H1 (cell line): ENCODE data around the gene NUP210L. TPM values are rescaled to one million over a fixed set of nuclear protein-coding genes. Genes with fewer than 3 reads are reported as not detected.

Experiments
- CHD2 ChIP-seq: IDR thresholded peaks from 2 replicates; pipeline ENCODE4 v1.6.1; 2012; ENCODE audit warnings: low read length, improper control_type of control experiment
- NRF1 ChIP-seq: IDR thresholded peaks from 2 replicates; pipeline ENCODE4 v1.6.1; 2011; ENCODE audit warnings: mild to moderate bottlenecking, low read depth, low read length, improper control_type of control experiment
- POLR2AphosphoS5 ChIP-seq: IDR thresholded peaks from 2 replicates; pipeline ENCODE4 v1.6.1; 2011; ENCODE audit warnings: low read depth, low read length
- polyA plus RNA-seq, 7 experiments: library from polyadenylated mRNA; depleted of rRNA in 3 of 7; stranded (reverse) in 5 of 7; unstranded in 2 of 7; fragments of >200 nt in 5 of 7; fragments of 200-250 nt in 2 of 7; gene quantifications; 1 replicate in 5 of 7; 2 replicates in 1 of 7; 4 replicates in 1 of 7; pipeline versions ENCODE4 v1.2.1 to v1.2.3, GENCODE V29; 2011 to 2013; ENCODE audit warnings: missing spikeins in 2 of 7, mixed read lengths in 2 of 7
- total RNA-seq: library from RNA; stranded (reverse); fragmentation: NEBNext Ultra II Directional; extraction: Animal tissue kit (Norgen Biotek cat#: 25700); gene quantifications from 2 replicates; pipeline ENCODE4 v1.2.1, GENCODE V29; 2021

Gene NUP210L
- total and polyA plus RNA-seq, 2 of the 8 experiments (the other 6 are each of a cell fraction or from before 2014, with no cell fraction given), result not detected

- no peak for TF ChIP-seq POLR2AphosphoS5
- no peak for TF ChIP-seq CHD2
- TF ChIP-seq NRF1, result no peak
These were observed 196.0 kb downstream of the NUP210L start (continued) for GRCh38 chr1:153958961-153959260.
